ENCODE measurements around the gene PRRG4. TPM values are rescaled to one million over a fixed set of nuclear protein-coding genes. Genes with fewer than 3 reads are reported as not detected.

Gene PRRG4
- total RNA-seq, 4 donors from 2014 or later = 31.7 to 60.1 (median 45.1) TPM

- Histone ChIP-seq H3K4me3 (no peak overlapping the region), H3K27ac (no peak overlapping the region), H3K4me1 (no peaks in the 10 kb centered on the region), H3K36me3 (no peaks in the 10 kb centered on the region), H3K27me3 (no peaks in the 10 kb centered on the region), H3K9me3 (no peaks in the 10 kb centered on the region)
- 17 to 18% methylated on average over 3 of the region's 3 CpGs for WGBS, 2 donors
- TF ChIP-seq CTCF (IDR thresholded peaks at IDR 0.05) = peak; percentile 38 to 76 (median 58)
- no peak for TF ChIP-seq POLR2A (IDR thresholded peaks at IDR 0.05)
- intact Hi-C loops (cut with DNase I) = no loop called here
- DNase-seq = no peak
Observed at GRCh38 chr11:32809313-32809712, 20.4 kb upstream of the PRRG4 start.

GRCh38 chr11:32817181-32817851, 12.4 kb upstream of the PRRG4 start:
- Histone ChIP-seq H3K27ac (peak overlapping the region in 2 of 4 donors; percentile 25 to 42), H3K4me1 (peaks cover 3 to 30% (median 4%) of the 10 kb centered on the region in 3 donors), H3K36me3 (no peaks in the 10 kb centered on the region), H3K9me3 (no peaks in the 10 kb centered on the region), H3K4me3 (no peak overlapping the region), H3K27me3 (no peaks in the 10 kb centered on the region)
- no peak for DNase-seq
- intact Hi-C loops (cut with DNase I) = loop anchor here (10.0 kb wide), 1 partner anchor 47 kb away; no protein-coding TSS in a partner anchor
- WGBS, 2 donors = 70 to 79% methylated on average over 4 of the region's 4 CpGs
- TF ChIP-seq POLR2A (IDR thresholded peaks at IDR 0.05) (no peak), CTCF (IDR thresholded peaks at IDR 0.05) (no peak)

GRCh38 chr11:32817852-32818183, 11.9 kb upstream of the PRRG4 start:
- WGBS, 2 donors = 52 to 71% methylated on average over 3 of the region's 3 CpGs

GRCh38 chr11:32819187-32819586, 10.5 kb upstream of the PRRG4 start:
- WGBS, 2 donors = 79 to 80% methylated on average over 2 of the region's 2 CpGs
- DNase-seq = no peak
- intact Hi-C loops (cut with DNase I) = loop anchor here (10.0 kb wide), 1 partner anchor 46 kb away; no protein-coding TSS in a partner anchor

More at GRCh38 chr11:32817852-32818183, 11.9 kb upstream of the PRRG4 start:
- H3K36me3 ChIP-seq = no peaks in the 10 kb centered on the region
- no peaks in the 10 kb centered on the region for H3K27me3 ChIP-seq
- peak overlapping the region in 2 of 4 donors; percentile 25 to 42 for H3K27ac ChIP-seq
- TF ChIP-seq CTCF (IDR thresholded peaks at IDR 0.05) (no peak), POLR2A (IDR thresholded peaks at IDR 0.05) (no peak)
- H3K9me3 ChIP-seq = no peaks in the 10 kb centered on the region
- no peak overlapping the region for H3K4me3 ChIP-seq
- DNase-seq = no peak
- intact Hi-C loops (cut with DNase I) = loop anchor here (10.0 kb wide), 1 partner anchor 47 kb away; no protein-coding TSS in a partner anchor
- peaks cover 3 to 30% (median 4%) of the 10 kb centered on the region in 3 donors for H3K4me1 ChIP-seq

More at GRCh38 chr11:32819187-32819586, 10.5 kb upstream of the PRRG4 start:
- Histone ChIP-seq H3K27me3 (no peaks in the 10 kb centered on the region), H3K27ac (no peak overlapping the region), H3K36me3 (no peaks in the 10 kb centered on the region), H3K4me1 (peaks cover 3 to 30% (median 4%) of the 10 kb centered on the region in 3 donors), H3K4me3 (no peak overlapping the region), H3K9me3 (no peaks in the 10 kb centered on the region)
- TF ChIP-seq CTCF (IDR thresholded peaks at IDR 0.05) (no peak), POLR2A (IDR thresholded peaks at IDR 0.05) (no peak)
